LoVo (cell line): Measurements from ENCODE around the gene CFP.

Experiments
- DNase-seq: peaks from one replicate; pipeline ENCODE4 v3.0.0-alpha.2; 2016; ENCODE audit warnings: low spot score

The CFP gene

GRCh38 chrX:47637546-47638195 lies 7.9 kb upstream of the CFP start:
- DNase-seq: no peak

GRCh38 chrX:47634871-47635575 lies 5.3 kb upstream of the CFP start:
- no peak for DNase-seq

GRCh38 chrX:47633689-47634590 lies 4.2 kb upstream of the CFP start:
- no peak for DNase-seq

- DNase-seq: no peak
Measured at GRCh38 chrX:47632666-47633065, 2.9 kb upstream of the CFP start.

GRCh38 chrX:47631676-47632075 lies 1.9 kb upstream of the CFP start:
- no peak for DNase-seq

- no peak for DNase-seq
Measured at GRCh38 chrX:47628982-47629381, 748 bp downstream of the CFP start.

- no peak for DNase-seq
Measured at GRCh38 chrX:47625365-47625764, 4.4 kb downstream of the CFP start.

GRCh38 chrX:47623540-47624027 lies 6.1 kb downstream of the CFP start:
- peak; percentile 57 for DNase-seq

GRCh38 chrX:47621851-47622250 lies 7.9 kb downstream of the CFP start:
- DNase-seq: no peak

- no peak for DNase-seq
Measured at GRCh38 chrX:47620303-47620685, 9.4 kb downstream of the CFP start.

GRCh38 chrX:47619486-47620302 lies 10.0 kb downstream of the CFP start, which contains the start of gene SYN1:
SYN1 (minus strand) TSS chrX:47619857; CDS start chrX:47619728, 129 bp downstream.
- DNase-seq: peak; percentile 75

GRCh38 chrX:47618923-47619485 lies 10.7 kb downstream of the CFP start:
- DNase-seq: no peak

GRCh38 chrX:47614618-47615017 lies 15.1 kb downstream of the CFP start:
- no peak for DNase-seq

GRCh38 chrX:47613082-47613481 lies 16.6 kb downstream of the CFP start:
- DNase-seq: no peak

- DNase-seq: no peak
Measured at GRCh38 chrX:47612418-47612817, 17.3 kb downstream of the CFP start.

- DNase-seq: no peak
Measured at GRCh38 chrX:47611926-47612325, 17.8 kb downstream of the CFP start.

GRCh38 chrX:47611489-47611888 lies 18.2 kb downstream of the CFP start:
- DNase-seq: no peak

- DNase-seq: no peak
Measured at GRCh38 chrX:47610511-47610910, 19.2 kb downstream of the CFP start.

GRCh38 chrX:47608130-47608810 lies 21.5 kb downstream of the CFP start:
- DNase-seq: no peak

- no peak for DNase-seq
Measured at GRCh38 chrX:47607091-47607490, 22.6 kb downstream of the CFP start.

GRCh38 chrX:47605024-47605423 lies 24.7 kb downstream of the CFP start:
- DNase-seq: no peak
